ENCODE results near the gene KYAT1. TPM values are rescaled to one million over a fixed set of nuclear protein-coding genes. Genes with fewer than 3 reads are reported as not detected.

KYAT1 gene
- total RNA-seq, 4 donors from 2014 or later = 4.0 to 9.4 (median 5.7) TPM

- TF ChIP-seq POLR2A (IDR thresholded peaks at IDR 0.05) = no peak
- Histone ChIP-seq H3K4me1 (peaks cover 13 to 24% (median 15%) of the 10 kb centered on the region in 3 donors), H3K4me3 (peak overlapping the region in 2 of 4 donors; percentile 84 to 98), H3K36me3 (peaks cover 18 to 56% (median 30%) of the 10 kb centered on the region in 3 donors), H3K27ac (peak overlapping the region in 1 of 4 donors; percentile 93), H3K27me3 (no peaks in the 10 kb centered on the region), H3K9me3 (no peaks in the 10 kb centered on the region)
- whole genome bisulfite sequencing, 2 donors = 88 to 96% methylated on average over 8 of the region's 8 CpGs
- intact Hi-C loops (cut with DNase I) = no loop called here
- no peak for DNase-seq
Measured at GRCh38 chr9:128828267-128828666, 53.5 kb downstream of the KYAT1 start.

- peaks cover 13 to 24% (median 15%) of the 10 kb centered on the region in 3 donors for H3K4me1 ChIP-seq
- DNase-seq = no peak
- TF ChIP-seq, protein P1, sequence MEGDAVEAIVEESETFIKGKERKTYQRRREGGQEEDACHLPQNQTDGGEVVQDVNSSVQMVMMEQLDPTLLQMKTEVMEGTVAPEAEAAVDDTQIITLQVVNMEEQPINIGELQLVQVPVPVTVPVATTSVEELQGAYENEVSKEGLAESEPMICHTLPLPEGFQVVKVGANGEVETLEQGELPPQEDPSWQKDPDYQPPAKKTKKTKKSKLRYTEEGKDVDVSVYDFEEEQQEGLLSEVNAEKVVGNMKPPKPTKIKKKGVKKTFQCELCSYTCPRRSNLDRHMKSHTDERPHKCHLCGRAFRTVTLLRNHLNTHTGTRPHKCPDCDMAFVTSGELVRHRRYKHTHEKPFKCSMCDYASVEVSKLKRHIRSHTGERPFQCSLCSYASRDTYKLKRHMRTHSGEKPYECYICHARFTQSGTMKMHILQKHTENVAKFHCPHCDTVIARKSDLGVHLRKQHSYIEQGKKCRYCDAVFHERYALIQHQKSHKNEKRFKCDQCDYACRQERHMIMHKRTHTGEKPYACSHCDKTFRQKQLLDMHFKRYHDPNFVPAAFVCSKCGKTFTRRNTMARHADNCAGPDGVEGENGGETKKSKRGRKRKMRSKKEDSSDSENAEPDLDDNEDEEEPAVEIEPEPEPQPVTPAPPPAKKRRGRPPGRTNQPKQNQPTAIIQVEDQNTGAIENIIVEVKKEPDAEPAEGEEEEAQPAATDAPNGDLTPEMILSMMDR (IDR thresholded peaks at IDR 0.05) = no peak
- TF ChIP-seq POLR2A (IDR thresholded peaks at IDR 0.05) = no peak
- WGBS, 2 donors = 92 to 93% methylated on average over 6 to 11 of the region's 22 CpGs
- no peaks in the 10 kb centered on the region for H3K27me3 ChIP-seq
- no peak overlapping the region for H3K4me3 ChIP-seq
- no peaks in the 10 kb centered on the region for H3K9me3 ChIP-seq
- no peak overlapping the region for H3K27ac ChIP-seq
- H3K36me3 ChIP-seq = peaks cover 30 to 72% (median 36%) of the 10 kb centered on the region in 3 donors
- intact Hi-C loops (cut with DNase I) = no loop called here
Measured at GRCh38 chr9:128825923-128826700, 55.6 kb downstream of the KYAT1 start.

- Histone ChIP-seq H3K27ac (no peak overlapping the region), H3K4me3 (no peak overlapping the region), H3K4me1 (peaks cover 12 to 32% (median 15%) of the 10 kb centered on the region in 3 donors), H3K36me3 (peaks cover 30 to 78% (median 36%) of the 10 kb centered on the region in 3 donors), H3K9me3 (no peaks in the 10 kb centered on the region), H3K27me3 (no peaks in the 10 kb centered on the region)
- TF ChIP-seq, protein P1 (IDR thresholded peaks at IDR 0.05) = no peak
- TF ChIP-seq POLR2A (IDR thresholded peaks at IDR 0.05) = no peak
- WGBS, 2 donors = 88 to 90% methylated on average over 4 to 6 of the region's 7 CpGs
- no peak for DNase-seq
- intact Hi-C loops (cut with DNase I) = no loop called here
Measured at GRCh38 chr9:128824911-128825310, 56.8 kb downstream of the KYAT1 start.

- Histone ChIP-seq H3K36me3 (peaks cover 30 to 78% (median 36%) of the 10 kb centered on the region in 3 donors), H3K9me3 (no peaks in the 10 kb centered on the region), H3K27me3 (no peaks in the 10 kb centered on the region), H3K4me1 (peaks cover 18 to 35% (median 20%) of the 10 kb centered on the region in 3 donors), H3K4me3 (no peak overlapping the region), H3K27ac (no peak overlapping the region)
- intact Hi-C loops (cut with DNase I) = no loop called here
- WGBS, 2 donors = 75 to 83% methylated on average over 2 to 3 of the region's 12 CpGs
- TF ChIP-seq, protein P1 (IDR thresholded peaks at IDR 0.05) = no peak
- no peak for DNase-seq
Measured at GRCh38 chr9:128823903-128824406, 57.8 kb downstream of the KYAT1 start.

DNA sequence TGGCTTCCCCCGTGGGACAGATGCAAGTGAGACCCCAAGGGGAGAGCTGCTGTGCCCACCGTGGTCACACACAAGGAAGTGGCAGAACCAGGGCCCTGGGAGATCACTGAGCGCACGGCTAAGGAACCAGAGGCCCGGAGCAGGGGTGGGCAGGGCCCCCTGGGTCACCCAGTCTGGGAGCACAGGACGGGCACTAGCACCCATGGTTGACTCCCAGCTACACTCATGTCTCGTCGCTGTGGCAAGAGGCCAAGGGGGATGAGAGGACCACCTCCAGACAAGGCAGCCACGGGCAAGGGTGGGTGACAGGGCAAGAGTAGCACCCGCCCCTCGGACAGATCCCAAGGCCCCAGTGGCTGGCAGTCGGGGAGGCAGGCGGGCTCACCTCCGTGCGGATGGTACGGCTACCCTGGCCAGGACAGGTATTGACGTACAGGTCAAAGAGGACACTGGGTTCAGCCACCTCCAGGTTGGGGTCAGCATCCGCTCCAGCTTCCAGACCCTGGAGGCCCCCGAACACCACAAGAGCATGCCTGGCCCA lies 58.3 kb downstream of the KYAT1 start:
- H3K27me3 ChIP-seq = no peaks in the 10 kb centered on the region
- TF ChIP-seq, protein P1 (IDR thresholded peaks at IDR 0.05) = no peak
- no peak for TF ChIP-seq POLR2A (IDR thresholded peaks at IDR 0.05)
- intact Hi-C loops (cut with DNase I) = no loop called here
- no peak overlapping the region for H3K27ac ChIP-seq
- no peak overlapping the region for H3K4me3 ChIP-seq
- DNase-seq = no peak
- no peaks in the 10 kb centered on the region for H3K9me3 ChIP-seq
- 84% methylated on average over 12 of the region's 19 CpGs; no CpG with 5 or more reads in 1 of the 2 donors for WGBS, 2 donors
- peaks cover 30 to 78% (median 36%) of the 10 kb centered on the region in 3 donors for H3K36me3 ChIP-seq
- H3K4me1 ChIP-seq = peaks cover 13 to 32% (median 16%) of the 10 kb centered on the region in 3 donors
